ENCODE results near the gene TSPEAR. TPM values are rescaled to one million over a fixed set of nuclear protein-coding genes. Genes with fewer than 3 reads are reported as not detected.
"Not testable (repeated sequence)": the region's sequence is repeated elsewhere in the genome, so short reads cannot be mapped to it uniquely, and the experiment has no call there.

TSPEAR gene
- total RNA-seq, 6 experiments from 2014 or later: not detected

DNA sequence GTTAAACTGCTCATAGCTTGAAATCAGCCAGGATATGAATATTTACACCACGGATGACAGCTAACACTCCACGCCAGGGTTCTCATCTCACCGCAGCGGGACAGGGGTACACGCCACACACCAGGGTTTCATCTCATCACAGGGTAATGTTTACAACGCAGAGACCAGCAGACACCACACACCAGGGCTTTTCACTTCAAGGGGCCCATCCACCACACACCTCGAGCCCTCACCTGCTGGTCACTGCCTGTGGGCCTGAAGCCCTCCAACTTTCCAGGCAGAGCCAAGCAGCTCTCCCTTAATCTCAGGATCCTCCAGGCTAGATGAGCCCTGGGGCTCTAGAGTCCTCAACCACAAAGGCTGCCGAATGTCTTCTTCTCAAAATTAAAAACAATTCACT, 15.7 kb downstream of the TSPEAR start:
- DNase-seq: no peak
- TF ChIP-seq, protein P1, sequence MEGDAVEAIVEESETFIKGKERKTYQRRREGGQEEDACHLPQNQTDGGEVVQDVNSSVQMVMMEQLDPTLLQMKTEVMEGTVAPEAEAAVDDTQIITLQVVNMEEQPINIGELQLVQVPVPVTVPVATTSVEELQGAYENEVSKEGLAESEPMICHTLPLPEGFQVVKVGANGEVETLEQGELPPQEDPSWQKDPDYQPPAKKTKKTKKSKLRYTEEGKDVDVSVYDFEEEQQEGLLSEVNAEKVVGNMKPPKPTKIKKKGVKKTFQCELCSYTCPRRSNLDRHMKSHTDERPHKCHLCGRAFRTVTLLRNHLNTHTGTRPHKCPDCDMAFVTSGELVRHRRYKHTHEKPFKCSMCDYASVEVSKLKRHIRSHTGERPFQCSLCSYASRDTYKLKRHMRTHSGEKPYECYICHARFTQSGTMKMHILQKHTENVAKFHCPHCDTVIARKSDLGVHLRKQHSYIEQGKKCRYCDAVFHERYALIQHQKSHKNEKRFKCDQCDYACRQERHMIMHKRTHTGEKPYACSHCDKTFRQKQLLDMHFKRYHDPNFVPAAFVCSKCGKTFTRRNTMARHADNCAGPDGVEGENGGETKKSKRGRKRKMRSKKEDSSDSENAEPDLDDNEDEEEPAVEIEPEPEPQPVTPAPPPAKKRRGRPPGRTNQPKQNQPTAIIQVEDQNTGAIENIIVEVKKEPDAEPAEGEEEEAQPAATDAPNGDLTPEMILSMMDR (IDR thresholded peaks at IDR 0.05): no peak
- no peaks in the 10 kb centered on the region for H3K36me3 Mint-ChIP-seq (ENCODE audit: low read depth)
- peaks cover 21% of the 10 kb centered on the region for H3K9me3 Mint-ChIP-seq
- no peaks in the 10 kb centered on the region for H3K4me1 Mint-ChIP-seq (ENCODE audit: low read depth)
- no peak overlapping the region for H3K4me3 Mint-ChIP-seq
- H3K27me3 Mint-ChIP-seq (ENCODE audit: insufficient read depth): peaks cover 47% of the 10 kb centered on the region
- H3K27ac Mint-ChIP-seq: no peak overlapping the region

DNA sequence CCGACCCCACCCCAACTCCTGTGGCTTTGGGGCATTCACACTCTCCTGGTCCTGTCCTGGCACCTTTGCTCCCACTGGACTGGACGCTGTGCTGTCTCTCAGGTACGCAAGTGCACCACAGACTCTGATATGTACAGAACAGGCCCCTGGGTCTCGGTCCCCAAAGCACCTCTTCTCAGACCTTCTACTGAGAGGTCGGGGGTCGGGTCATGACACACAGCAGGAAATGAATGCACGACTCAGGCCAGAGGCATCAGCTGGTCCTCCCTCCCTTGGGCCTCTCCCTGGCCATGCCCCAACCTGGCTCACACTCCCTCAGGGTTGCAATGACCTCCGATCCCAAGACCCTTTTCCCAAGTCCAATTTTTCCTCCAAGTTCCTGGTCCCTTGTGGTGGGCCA, 16.2 kb downstream of the TSPEAR start:
- DNase-seq: no peak
- no peak overlapping the region for H3K4me3 Mint-ChIP-seq
- H3K4me1 Mint-ChIP-seq (ENCODE audit: low read depth): no peaks in the 10 kb centered on the region
- peaks cover 21% of the 10 kb centered on the region for H3K9me3 Mint-ChIP-seq
- TF ChIP-seq, protein P1 (IDR thresholded peaks at IDR 0.05): no peak
- H3K27ac Mint-ChIP-seq: no peak overlapping the region
- H3K27me3 Mint-ChIP-seq (ENCODE audit: insufficient read depth): peaks cover 44% of the 10 kb centered on the region
- no peaks in the 10 kb centered on the region for H3K36me3 Mint-ChIP-seq (ENCODE audit: low read depth)

GRCh38 chr21:44694776-44695175, 16.6 kb downstream of the TSPEAR start:
- H3K27ac Mint-ChIP-seq: no peak overlapping the region
- peaks cover 40% of the 10 kb centered on the region for H3K27me3 Mint-ChIP-seq (ENCODE audit: insufficient read depth)
- no peaks in the 10 kb centered on the region for H3K4me1 Mint-ChIP-seq (ENCODE audit: low read depth)
- peaks cover 21% of the 10 kb centered on the region for H3K9me3 Mint-ChIP-seq
- DNase-seq: no peak
- TF ChIP-seq, protein P1 (IDR thresholded peaks at IDR 0.05): no peak
- no peaks in the 10 kb centered on the region for H3K36me3 Mint-ChIP-seq (ENCODE audit: low read depth)
- no peak overlapping the region for H3K4me3 Mint-ChIP-seq

- no peak overlapping the region for H3K27ac Mint-ChIP-seq
- no peak overlapping the region for H3K4me3 Mint-ChIP-seq
- H3K4me1 Mint-ChIP-seq (ENCODE audit: low read depth): no peaks in the 10 kb centered on the region
- TF ChIP-seq, protein P1 (IDR thresholded peaks at IDR 0.05): no peak
- DNase-seq: no peak
- peaks cover 34% of the 10 kb centered on the region for H3K27me3 Mint-ChIP-seq (ENCODE audit: insufficient read depth)
- H3K9me3 Mint-ChIP-seq: peaks cover 21% of the 10 kb centered on the region
- no peaks in the 10 kb centered on the region for H3K36me3 Mint-ChIP-seq (ENCODE audit: low read depth)
These were observed 18.4 kb downstream of the TSPEAR start for GRCh38 chr21:44692798-44693512.

DNA sequence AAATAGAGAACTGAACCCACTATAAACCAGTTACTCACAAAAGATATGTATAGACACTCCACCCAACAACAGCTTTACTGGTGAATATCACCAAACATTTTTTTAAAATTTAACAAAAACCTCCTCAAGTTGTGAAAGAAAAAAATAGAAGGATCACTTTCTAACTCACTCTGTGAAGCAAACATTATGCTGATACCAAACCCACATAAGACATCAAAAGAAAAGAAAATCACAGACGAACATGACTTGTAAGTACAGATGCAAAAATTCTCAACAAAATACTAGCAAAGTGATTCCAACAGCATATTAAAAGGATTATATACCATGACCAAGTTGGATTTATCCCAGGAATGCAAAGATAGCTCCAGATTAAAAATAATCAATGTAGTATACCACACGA, 19.7 kb downstream of the TSPEAR start:
- peaks cover 21% of the 10 kb centered on the region for H3K9me3 Mint-ChIP-seq
- H3K4me1 Mint-ChIP-seq (ENCODE audit: low read depth): no peaks in the 10 kb centered on the region
- TF ChIP-seq, protein P1 (IDR thresholded peaks at IDR 0.05): no peak
- no peaks in the 10 kb centered on the region for H3K36me3 Mint-ChIP-seq (ENCODE audit: low read depth)
- peaks cover 35% of the 10 kb centered on the region for H3K27me3 Mint-ChIP-seq (ENCODE audit: insufficient read depth)
- H3K27ac Mint-ChIP-seq: no peak overlapping the region
- DNase-seq: no peak
- no peak overlapping the region for H3K4me3 Mint-ChIP-seq

DNA sequence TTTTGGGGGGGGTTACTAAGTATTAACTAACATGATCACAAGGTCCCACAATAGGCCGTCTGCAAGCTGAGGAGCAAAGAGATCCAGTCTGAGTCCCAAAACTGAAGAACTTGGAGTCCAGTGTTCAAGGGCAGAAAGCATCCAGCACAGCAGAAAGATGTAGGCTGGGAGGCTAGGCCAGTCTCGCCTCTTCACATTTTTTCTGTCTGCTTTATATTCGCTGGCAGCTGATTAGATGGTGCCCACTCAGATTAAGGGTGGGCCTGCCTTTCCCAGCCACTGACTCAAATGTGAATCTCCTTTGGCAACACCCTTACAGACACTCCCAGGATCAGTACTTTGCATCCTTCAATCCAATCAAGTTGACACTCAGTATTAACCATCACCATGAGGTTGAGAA, 21.6 kb downstream of the TSPEAR start:
- Mint-ChIP-seq H3K27me3 (ENCODE audit: insufficient read depth) (peaks cover 26% of the 10 kb centered on the region), H3K9me3 (peaks cover 21% of the 10 kb centered on the region)
- not testable (repeated sequence) for H3K36me3 Mint-ChIP-seq (ENCODE audit: low read depth); H3K27ac Mint-ChIP-seq; DNase-seq; H3K4me1 Mint-ChIP-seq (ENCODE audit: low read depth); H3K4me3 Mint-ChIP-seq
